ENCODE measurements around the gene GALNTL6. TPM values are rescaled to one million over a fixed set of nuclear protein-coding genes. Genes with fewer than 3 reads are reported as not detected.

Gene GALNTL6
- total RNA-seq, 1 experiment from 2014 or later, result not detected

GRCh38 chr4:172547724-172548123 is 734.5 kb downstream of the GALNTL6 start:
- Mint-ChIP-seq H3K4me3 (no peak overlapping the region), H3K9me3 (no peaks in the 10 kb centered on the region), H3K27me3 (ENCODE audit: low read depth) (no peaks in the 10 kb centered on the region), H3K36me3 (ENCODE audit: insufficient read depth in 1 of 3, low read depth in 3 of 3) (no peaks in the 10 kb centered on the region; a peak in 1 of 7 replicates), H3K27ac (peak overlapping the region in 1 of 3 experiments; percentile 70; a peak in 2 of 7 replicates), H3K4me1 (peaks cover 46 to 51% of the 10 kb centered on the region in 2 experiments)
- no peak overlapping the region for H4K91ac ChIP-seq (ENCODE audit: insufficient read length, low read depth, low read length)
- H2BK20ac ChIP-seq (ENCODE audit: low read depth, low read length, poor library complexity, severe bottlenecking), result no peak overlapping the region
- peaks cover 14% of the 10 kb centered on the region for H3K4me1 ChIP-seq (ENCODE audit: insufficient read depth, low read length)
- no peak for DNase-seq
- H3K79me1 ChIP-seq (ENCODE audit: insufficient read depth, low read depth, low read length, poor library complexity, severe bottlenecking), result no peaks in the 10 kb centered on the region
- no peaks in the 10 kb centered on the region for H4K20me1 ChIP-seq (ENCODE audit: control insufficient read depth, insufficient read depth, insufficient read length)
- no peak overlapping the region for H2BK5ac ChIP-seq (ENCODE audit: insufficient read length, low read length)
- no peak overlapping the region for H3T11ph ChIP-seq (ENCODE audit: low read length)
- 100% methylated on average over 1 of the region's 3 CpGs for WGBS (ENCODE audit: extremely low coverage, insufficient read length, low lambda C conversion rate)
- no peaks in the 10 kb centered on the region for H3K79me2 ChIP-seq (ENCODE audit: insufficient read depth, low read length)
- no peak for TF ChIP-seq CTCF (conservative IDR thresholded peaks at IDR 0.05)
- H3K14ac ChIP-seq (ENCODE audit: insufficient read depth, low read length), result no peak overlapping the region
- H3K23me2 ChIP-seq (ENCODE audit: insufficient read length, low read depth, low read length, poor library complexity, severe bottlenecking), result no peaks in the 10 kb centered on the region
- no peak overlapping the region for H3K4me2 ChIP-seq (ENCODE audit: insufficient read depth, insufficient read length, low read length)
- no peaks in the 10 kb centered on the region for H3K27me3 ChIP-seq (ENCODE audit: insufficient read depth, low read length)
- no peak overlapping the region for H2BK15ac ChIP-seq (ENCODE audit: low read depth, low read length)
- H2AFZ ChIP-seq (ENCODE audit: low read length), result no peak overlapping the region
- H2BK12ac ChIP-seq (ENCODE audit: insufficient read length, low read depth, low read length), result no peak overlapping the region
- no peak overlapping the region for H3K9ac ChIP-seq (ENCODE audit: extremely low read depth, insufficient read length, low read length)
- no peaks in the 10 kb centered on the region for H3K9me3 ChIP-seq (ENCODE audit: control insufficient read depth, low read depth, low read length)
- no peak overlapping the region for H3K4ac ChIP-seq (ENCODE audit: low read depth, low read length)
- H2AK5ac ChIP-seq (ENCODE audit: insufficient read length, low read length), result no peak overlapping the region
- H4K8ac ChIP-seq (replicated peaks; ENCODE audit: insufficient read length, low read depth, low read length), result no peak overlapping the region
- H3K56ac ChIP-seq (ENCODE audit: insufficient read length, low read depth, low read length), result no peak overlapping the region
- H3K23ac ChIP-seq (ENCODE audit: insufficient read length, low read depth, low read length), result no peak overlapping the region
- H2BK120ac ChIP-seq (ENCODE audit: low read depth, low read length, poor library complexity, severe bottlenecking), result no peak overlapping the region
- H3K18ac ChIP-seq (ENCODE audit: insufficient read length, low read depth, low read length), result no peak overlapping the region
- no peak overlapping the region for H4K5ac ChIP-seq (ENCODE audit: insufficient read length, low read depth, low read length)
- H3K27ac ChIP-seq (ENCODE audit: insufficient read length, low read depth, low read length), result no peak overlapping the region
